ENCODE measurements around the gene PSMD8.
A peak's percentile ranks its signal among the peaks of the same experiment; 100 is the strongest.

PSMD8 gene

GRCh38 chr19:38386971-38387549 lies 12.7 kb downstream of the PSMD8 start:
- peak; percentile 16 for DNase-seq (ENCODE audit: low read depth, low spot score)
- in situ Hi-C loops (cut with HindIII; ENCODE audit: low sequenced_read_pairs): no loop called here
- H3K4me3 ChIP-seq (ENCODE audit: low read depth, low read length): peak overlapping the region; percentile 82
- TF ChIP-seq CTCF (IDR thresholded peaks at IDR 0.05; ENCODE audit: low read depth, low read length): no peak

GRCh38 chr19:38387550-38388348 lies 13.4 kb downstream of the PSMD8 start, which contains the start of gene GGN:
Gene GGN, minus strand, starts transcription at chr19:38388034. Its CDS starts 773 bp downstream, at chr19:38387261.
- peak; percentile 97 for DNase-seq (ENCODE audit: low read depth, low spot score)
- in situ Hi-C loops (cut with HindIII; ENCODE audit: low sequenced_read_pairs): no loop called here
- H3K4me3 ChIP-seq (ENCODE audit: low read depth, low read length): peak within 1 kb of the TSS; percentile 82
- TF ChIP-seq CTCF (IDR thresholded peaks at IDR 0.05; ENCODE audit: low read depth, low read length): no peak

GRCh38 chr19:38388349-38389100 lies 14.2 kb downstream of the PSMD8 start, which contains the start of gene SPRED3:
Gene SPRED3, plus strand, starts transcription at chr19:38388697. Its CDS starts 1,606 bp downstream, at chr19:38390303.
- no peak for DNase-seq (ENCODE audit: low read depth, low spot score)
- TF ChIP-seq CTCF (IDR thresholded peaks at IDR 0.05; ENCODE audit: low read depth, low read length): no peak
- in situ Hi-C loops (cut with HindIII; ENCODE audit: low sequenced_read_pairs): no loop called here
- peak within 1 kb of the TSS; percentile 82 for H3K4me3 ChIP-seq (ENCODE audit: low read depth, low read length)

GRCh38 chr19:38389101-38389925 lies 14.9 kb downstream of the PSMD8 start:
- in situ Hi-C loops (cut with HindIII; ENCODE audit: low sequenced_read_pairs): no loop called here
- TF ChIP-seq CTCF (IDR thresholded peaks at IDR 0.05; ENCODE audit: low read depth, low read length): no peak
- DNase-seq (ENCODE audit: low read depth, low spot score): peak; percentile 84
- H3K4me3 ChIP-seq (ENCODE audit: low read depth, low read length): peak overlapping the region; percentile 82

- in situ Hi-C loops (cut with HindIII; ENCODE audit: low sequenced_read_pairs): no loop called here
- no peak for TF ChIP-seq CTCF (IDR thresholded peaks at IDR 0.05; ENCODE audit: low read depth, low read length)
- DNase-seq (ENCODE audit: low read depth, low spot score): no peak
- H3K4me3 ChIP-seq (ENCODE audit: low read depth, low read length): peak overlapping the region; percentile 82
Measured at GRCh38 chr19:38389957-38390924, 15.9 kb downstream of the PSMD8 start.
